Hematopoietic multipotent progenitor cell (in vitro differentiated cells): ENCODE measurements around the gene PRDX1. TPM values are rescaled to one million over a fixed set of nuclear protein-coding genes. Genes with fewer than 3 reads are reported as not detected.
A peak's percentile ranks its signal among the peaks of the same experiment; 100 is the strongest.

Experiments
- DNase-seq, 3 donors: peaks; one replicate each; pipeline ENCODE4 v3.0.0-alpha.2; 2011 to 2015; ENCODE audit warnings: low read depth in 2 of 3, low spot score in 2 of 3
- total RNA-seq: library from RNA; depleted of rRNA; stranded (reverse); fragments of >200 nt; gene quantifications from one replicate; pipeline ENCODE4 v1.2.3, GENCODE V29; 2012

PRDX1 gene
- 120 TPM for total RNA-seq

DNA sequence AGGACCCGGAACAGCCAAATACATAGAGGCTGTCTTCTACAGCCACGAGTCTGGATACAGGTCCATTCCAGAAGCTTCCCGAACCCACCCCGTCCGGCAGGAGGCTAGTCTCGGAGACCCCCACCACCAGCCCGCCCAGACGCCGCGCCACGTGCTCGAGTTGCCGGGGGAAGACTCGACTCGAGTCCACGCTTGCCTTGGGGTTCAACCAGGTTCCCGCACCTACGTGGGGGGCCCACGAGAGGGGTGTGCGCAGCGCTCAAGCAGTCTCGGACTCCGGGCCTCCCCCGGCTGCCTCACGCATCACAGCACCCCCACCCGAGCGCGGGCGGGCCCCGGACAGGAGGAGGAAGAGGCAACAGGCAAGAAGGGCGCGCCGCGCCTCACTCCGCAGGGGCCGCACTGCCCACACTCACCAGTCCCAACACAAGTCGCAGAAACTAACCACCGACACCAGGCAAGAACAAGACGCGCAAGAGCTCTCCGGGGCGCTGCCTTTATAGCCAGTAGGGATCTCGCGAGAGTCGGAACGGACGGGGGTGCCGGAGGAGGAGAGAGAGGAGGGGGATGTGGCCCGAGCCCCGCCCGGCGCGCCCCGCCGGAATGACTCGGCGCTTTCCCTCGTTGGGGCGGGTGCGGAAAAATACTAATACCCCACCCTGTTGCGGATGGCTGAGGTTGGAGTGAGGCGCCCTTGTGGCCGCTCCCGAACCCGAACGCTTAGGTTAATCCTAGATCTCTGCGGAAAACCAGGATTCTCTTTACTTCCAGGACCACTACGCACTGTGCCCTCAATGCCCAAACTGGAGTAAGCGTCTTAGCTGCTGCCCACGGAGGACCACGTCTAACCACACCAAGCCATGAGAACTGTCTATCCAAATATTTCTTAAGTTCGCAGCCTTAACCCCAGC lies at the start of gene PRDX1:
Gene PRDX1 (minus strand): TSS at position 472 of the 911 bp plus-strand sequence. CDS start 2,841 bp downstream, outside the sequence.
- DNase-seq: peak; percentile 95 to 99 (median 96)

DNA sequence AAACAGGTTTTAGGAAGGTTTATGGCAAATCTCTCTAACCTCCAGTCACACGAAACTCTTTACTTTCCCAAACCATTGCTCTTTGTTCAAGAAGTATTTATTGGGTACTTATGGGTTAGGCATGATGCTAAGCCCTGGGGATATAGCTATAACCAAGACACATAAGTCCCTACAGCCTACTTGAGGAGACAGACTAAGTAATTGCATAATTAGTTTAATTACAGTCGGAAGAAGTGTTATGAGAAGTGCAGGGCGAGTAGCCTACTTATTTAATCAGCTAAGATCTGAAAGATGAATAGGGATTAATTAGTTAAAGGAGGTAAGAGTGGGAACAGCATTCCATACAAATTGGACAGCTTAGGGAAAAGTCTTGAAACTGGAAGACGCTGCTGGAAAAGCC lies 48.9 kb upstream of the PRDX1 start:
- no peak for DNase-seq

DNA sequence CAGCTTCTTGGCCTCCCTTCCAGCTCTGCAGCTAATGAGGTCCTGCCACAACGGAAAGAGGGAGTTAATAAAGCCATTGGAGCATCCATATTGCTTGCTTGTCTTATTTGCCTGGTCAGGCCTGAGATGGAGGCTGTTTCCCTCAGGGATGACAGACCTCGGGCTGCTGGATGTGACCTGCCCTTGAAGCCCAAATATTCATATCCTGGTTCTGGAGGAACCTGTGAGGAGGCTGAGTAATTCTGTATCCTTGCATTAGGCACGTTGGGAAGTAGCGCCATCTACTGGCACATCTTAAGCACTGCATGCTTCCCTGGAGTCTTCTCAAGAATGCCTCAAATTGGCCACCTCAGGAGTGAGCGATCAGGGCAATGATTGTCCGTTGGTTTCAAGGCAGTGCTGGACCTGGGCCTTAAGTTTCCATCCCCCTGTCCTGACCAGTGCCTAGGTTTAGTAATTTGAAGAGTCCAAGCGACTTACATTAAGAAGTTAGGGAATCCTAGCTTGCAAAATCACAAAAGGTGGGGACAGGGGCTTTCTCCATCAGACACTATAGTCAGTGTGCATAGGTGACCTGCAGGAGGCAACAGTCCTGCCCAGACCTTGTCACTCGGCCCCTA lies 48.4 kb upstream of the PRDX1 start:
- peak; percentile 62 to 83 (median 70) for DNase-seq

DNA sequence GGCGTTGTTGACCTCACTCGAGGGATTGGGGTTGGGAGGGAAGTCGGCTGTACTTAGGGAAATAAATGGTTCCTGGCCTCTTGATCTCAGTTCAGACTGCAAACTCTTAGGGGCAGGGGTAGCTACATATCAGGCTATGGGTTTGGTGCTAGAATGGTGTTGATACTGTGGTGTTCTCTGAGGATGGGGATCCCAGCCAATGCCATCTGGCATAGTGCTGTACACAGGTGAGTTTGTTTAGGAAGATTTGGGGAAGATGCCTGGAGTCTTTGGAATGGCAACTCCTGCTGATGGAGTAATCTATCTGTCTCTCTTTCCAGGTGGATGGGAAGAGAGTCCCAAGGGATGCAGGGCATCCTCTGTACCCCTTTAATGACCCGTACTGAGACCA lies 47.9 kb upstream of the PRDX1 start:
- no peak for DNase-seq

DNA sequence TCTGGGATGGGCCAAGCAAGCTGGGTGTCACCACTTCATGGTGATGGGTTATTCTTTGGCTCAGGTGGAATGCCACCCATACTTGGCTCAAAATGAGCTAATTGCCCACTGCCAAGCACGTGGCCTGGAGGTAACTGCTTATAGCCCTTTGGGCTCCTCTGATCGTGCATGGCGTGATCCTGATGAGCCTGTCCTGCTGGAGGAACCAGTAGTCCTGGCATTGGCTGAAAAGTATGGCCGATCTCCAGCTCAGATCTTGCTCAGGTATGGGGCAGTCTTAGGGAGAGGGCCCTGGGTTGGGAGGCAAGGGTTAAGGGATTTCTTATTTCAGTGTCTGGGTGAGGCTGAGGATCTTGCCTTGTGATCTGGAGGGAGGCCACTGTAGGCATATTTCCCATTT lies 46.7 kb upstream of the PRDX1 start:
- no peak for DNase-seq

DNA sequence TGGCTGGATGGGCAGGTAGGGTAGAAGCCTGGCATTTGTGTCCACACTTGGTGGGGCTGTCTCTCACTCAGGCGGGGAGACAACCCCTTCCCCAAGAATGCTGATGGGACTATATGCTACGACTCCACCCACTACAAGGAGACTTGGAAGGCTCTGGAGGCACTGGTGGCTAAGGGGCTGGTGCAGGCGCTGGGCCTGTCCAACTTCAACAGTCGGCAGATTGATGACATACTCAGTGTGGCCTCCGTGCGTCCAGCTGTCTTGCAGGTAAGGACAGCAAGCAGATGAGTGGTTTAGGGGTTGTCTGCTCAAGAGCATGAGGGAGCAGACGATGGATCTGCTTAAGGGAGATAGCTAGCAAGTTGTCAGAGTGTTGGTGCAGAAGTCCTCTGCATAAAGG lies 46.2 kb upstream of the PRDX1 start:
- no peak for DNase-seq

DNA sequence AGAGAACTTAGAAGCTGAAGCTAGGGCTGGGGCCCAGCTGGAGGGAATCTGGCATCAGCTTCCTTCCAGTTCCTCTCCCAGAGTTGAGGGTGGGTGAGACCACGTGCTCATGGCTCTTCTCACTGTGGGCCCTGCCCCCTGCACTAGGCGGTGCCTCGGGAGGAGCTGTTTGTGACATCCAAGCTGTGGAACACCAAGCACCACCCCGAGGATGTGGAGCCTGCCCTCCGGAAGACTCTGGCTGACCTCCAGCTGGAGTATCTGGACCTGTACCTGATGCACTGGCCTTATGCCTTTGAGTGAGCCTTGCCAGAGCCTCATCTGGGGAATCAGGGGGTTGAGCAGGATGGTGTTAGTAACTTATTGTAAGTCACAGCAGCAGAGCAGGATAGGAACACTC lies 45.0 kb upstream of the PRDX1 start:
- DNase-seq: peak in 1 of 3 donors; percentile 29

DNA sequence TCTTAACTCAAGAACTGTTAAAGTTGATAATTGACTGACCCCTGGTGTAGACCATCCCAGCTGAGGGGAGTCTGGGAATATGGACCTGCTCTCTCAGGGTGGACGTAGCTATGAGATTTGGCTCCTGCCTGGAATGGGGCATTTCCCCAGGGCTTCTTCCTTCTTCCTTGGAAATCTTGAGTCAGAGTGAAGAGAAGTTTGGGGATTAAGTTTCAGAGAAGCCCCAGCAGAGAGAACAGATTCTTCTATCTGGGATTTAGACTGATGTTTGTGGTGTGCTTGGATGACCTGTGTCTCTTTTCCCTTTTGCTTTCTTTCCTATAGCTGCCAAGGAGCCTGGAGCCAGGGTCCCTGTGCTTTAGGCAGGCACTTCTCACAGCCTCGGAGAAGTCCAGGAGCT lies 42.2 kb upstream of the PRDX1 start:
- DNase-seq: no peak

DNA sequence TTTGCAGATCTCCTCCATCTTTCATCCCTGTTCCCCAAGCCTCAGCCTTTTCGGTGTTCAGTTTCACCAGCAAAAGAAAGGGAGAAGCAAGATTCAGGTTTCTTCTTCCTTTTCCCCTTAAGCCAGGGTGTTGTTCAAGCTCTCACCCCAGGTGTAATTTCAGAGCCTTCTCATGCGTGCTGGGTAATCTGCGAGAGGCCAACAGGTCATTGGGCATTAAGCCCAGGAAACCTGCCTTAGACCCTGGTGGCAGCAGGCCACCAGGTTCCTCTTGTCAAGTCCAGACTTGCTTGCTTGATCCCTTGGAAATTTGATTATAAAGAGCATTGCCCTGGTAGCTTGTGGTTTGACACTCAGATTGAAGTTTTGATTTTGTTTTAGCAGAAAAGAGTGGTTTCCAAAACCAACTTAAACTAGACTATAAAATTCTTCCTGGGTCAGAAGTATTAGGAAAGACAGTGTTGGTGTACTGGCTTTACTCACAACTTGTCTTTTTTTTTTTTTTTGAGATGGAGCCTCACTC lies 35.8 kb upstream of the PRDX1 start:
- DNase-seq: no peak

DNA sequence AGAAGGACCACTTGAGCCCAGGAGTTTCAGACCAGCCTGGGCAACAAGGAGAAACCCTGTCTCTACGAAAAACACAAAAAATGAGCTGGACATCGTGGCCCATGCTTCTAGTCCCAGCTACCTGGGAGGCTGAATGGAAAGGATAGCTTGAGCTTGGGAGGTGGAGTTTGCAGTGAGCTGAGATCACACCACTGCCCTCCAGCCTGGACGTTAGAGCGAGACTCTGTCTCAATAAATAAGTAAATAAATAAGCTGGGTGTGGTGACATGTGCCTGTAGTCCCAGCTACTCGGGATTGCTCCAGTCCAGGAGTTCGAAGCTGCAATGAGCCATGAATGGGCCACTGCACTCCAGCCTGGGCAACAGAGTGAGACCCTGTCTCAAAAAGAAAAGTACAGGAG lies 32.5 kb upstream of the PRDX1 start:
- DNase-seq: no peak

DNA sequence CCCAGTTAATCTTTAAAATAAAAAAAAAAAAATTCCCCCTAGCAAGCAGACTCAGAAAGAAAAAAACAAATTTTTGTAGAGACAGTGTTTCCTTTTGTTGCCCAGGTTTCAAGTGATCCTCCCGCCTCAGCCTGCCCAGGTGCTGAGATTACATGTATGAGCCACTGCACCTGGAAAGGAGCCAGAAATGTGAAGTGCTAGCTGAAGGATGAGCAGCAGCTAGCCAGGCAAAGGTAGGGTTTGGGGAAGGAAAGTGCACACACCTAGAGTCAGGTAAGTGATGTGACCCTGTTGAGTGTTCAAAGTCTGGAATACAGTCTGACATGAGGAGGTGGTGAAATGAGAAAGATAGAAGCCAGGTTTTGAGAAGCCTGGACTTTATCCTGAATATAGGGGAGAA lies 30.6 kb upstream of the PRDX1 start:
- no peak for DNase-seq

DNA sequence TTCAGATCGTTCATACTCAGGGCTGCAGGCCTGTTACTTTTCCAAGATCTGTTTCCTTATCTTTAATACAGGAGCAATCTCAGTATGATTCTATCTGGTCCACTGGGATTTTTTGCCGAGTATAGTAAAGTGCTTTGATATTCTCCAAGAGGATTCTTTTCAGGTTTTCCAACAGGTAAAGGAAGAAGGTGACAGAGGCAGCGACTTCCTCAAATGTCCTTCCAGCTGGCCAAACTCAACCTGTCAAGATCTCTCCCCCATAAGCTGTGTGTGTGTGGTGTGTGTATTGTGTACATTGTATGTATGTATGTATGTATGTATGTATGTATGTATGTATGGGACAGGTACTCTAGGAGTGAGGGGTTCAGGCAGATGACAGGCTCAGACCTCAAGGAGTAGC lies 30.0 kb upstream of the PRDX1 start:
- no peak for DNase-seq

DNA sequence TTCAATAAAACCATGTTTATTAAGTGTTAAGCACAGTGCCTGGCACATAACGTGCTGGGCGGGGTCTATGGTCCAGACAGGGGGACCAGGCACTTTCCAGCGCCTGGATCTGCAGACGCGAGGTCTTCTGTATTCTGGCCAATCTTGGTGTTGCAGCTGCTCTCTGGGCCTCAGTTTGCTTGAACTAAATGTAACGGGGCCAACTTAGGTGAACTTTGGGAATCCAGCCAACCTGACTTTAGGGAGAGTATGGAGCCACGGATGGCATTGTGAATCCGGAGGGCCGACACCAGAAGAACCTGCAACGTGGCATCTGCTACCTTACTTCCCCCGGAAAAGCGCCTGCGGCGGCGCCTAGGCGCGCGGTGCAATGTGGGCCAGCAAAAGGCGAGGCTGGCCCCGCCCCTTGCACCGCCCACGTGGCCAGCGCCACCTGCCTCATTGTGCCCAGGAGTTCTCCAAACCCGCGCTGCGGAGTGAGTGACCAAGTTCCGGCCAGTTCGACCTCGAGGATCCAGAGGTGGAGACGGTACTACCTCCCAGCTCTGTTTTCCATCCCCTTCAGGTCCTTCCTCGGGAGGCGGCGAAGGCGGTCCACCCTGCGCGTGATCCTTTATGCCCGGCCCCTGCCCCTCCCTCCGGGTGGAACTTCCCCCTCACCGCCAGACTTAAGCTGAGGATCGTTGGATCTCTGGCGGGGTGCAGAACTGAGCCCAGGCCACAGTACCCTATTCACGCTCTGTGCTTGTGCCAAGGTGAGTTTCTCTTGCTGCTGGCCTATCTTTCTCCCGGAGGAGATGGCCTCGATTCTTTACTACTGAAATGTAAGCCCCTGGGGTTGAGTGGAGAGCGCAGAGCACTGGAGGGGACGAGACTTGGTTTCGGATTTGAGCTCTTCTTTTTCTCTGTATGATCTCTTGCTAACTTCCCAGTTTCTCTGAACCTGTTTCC lies 29.0 kb upstream of the PRDX1 start, which contains the start of gene AKR1A1:
Gene AKR1A1 (plus strand): TSS at position 426 of the 951 bp plus-strand sequence. CDS start 10,969 bp downstream, outside the sequence.
- peak; percentile 81 to 92 (median 89) for DNase-seq

DNA sequence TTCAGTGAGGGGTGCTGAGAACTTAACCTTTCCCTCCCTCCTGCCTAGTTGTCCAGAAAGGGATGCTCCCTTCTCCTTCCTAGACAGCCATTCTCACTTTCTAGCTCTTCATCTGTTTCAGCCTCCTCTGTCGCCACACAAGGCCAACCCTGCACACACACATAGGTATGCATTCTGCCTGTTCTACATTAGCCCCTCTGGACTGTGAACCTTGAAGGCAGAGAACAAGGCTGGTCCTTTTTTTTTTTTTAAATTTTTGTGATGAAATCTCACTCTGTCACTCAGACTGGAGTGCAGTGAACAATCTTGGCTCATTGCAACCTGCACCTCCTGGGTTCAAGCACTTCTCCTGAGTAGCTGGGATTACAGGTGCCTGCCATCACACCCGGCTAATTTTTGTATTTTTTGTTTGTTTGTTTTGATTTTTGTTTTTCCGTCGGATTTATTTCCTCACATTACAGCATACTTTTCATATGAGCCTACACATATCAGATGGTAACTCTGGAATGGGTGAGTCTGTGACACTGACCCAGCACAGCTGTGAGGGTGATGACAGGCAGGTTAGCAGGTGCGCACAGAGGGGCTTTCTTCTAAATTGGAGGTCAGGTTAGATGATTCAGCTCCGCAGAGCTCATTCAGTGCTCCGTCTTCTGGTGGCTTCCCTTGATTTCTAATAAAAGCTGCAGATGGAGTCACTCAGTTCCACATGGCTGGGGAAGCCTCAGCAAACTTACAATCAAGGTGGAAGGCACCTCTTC lies 24.0 kb upstream of the PRDX1 start:
- no peak for DNase-seq

DNA sequence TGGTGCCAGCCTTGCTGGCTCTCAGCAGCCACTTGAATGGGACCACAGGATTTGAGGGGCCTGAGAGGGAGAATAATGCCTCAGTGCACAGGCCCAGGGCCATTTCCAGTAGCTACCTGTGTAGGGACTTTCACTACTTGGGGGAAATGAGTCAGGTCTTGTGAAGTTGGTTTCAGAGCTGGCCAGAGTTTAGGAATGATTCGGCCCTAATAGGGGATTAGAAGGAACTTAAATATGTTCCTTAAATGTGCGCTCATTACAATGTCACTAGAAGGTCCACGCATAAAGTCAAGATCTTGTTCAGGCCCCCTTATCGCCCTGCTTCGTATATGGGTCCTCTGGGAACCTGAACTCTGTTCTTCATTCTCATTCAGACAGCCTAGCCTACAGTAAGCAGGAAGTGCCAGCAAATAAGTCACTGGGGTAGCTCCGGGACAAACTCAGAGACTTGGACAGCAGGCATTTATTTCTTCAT lies 23.4 kb upstream of the PRDX1 start:
- DNase-seq: peak in 1 of 3 donors; percentile 24

DNA sequence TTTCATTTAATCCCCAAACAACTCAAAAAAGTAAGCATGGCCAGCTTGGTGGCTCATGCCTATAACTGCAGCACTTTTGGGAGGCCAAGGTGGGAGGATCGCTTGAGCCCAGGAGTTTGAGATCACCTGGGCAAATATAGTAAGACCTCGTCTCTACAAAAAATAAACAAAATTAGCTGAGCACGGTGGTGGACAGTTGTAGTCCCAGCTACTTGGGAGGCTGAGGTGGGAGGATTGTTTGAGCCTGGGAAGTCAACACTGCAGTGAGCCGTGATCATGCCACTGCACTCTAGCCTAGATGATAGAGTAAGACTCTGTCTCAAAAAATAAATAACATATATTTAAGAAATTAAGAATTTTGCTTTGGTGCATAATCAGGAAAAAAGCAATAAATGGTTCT lies 22.8 kb upstream of the PRDX1 start:
- no peak for DNase-seq

DNA sequence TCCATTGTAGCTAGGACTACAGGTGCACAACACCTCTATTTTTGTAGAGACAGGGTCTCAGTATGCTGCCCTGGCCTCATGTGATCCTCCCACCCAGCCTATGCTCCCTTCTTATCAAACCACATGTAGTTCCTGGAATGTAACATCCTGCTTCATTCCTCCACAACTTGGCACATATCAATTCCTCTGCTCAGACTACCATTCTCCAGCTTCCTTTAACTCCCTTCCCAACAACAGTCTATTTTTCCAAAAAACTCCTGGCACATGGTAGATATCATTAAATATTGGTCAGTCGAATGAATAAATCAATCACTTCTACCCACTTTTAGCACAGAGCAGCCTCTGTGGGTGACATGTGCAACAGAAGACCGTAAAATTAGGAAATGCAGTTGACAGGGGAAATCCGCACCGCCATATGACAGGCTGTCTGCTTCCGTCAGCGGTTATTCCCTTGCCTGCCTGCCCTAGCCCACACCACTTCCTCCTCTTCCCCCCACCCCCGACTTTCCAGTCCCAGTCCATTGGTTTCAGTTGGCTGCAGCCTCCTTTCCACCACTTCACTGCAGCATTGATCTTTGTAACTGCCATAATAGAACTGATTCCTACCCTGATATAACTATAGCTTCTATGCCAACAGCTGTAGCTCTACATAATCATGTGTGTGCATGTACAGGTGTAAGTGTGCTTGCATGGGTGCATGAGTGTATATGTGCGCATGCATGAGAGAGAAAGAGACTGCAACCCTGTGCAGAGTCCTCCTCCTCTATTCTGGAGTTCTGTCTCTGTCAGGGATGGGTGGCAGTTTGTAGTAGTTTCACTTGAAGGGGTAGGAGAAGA lies 22.1 kb upstream of the PRDX1 start:
- peak; percentile 50 to 94 (median 90) for DNase-seq

DNA sequence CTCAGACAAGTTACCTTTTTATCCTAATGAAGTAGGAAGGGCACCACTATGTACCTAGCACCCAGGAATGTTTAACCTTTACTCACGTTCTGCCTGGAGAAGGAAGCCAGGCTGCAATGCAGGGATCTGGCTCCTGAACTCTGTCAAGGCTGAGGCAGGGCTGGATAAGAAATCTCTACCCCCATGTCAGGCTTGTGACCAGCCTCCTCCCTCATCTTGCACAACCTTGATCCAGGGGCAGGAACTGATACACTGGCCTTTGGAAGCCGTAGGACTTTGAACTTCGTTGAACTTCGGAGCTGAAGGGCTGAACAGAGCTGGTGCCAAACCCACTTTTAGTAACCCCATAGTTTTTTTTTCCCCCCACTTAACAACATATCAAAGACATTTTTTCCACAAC lies 20.9 kb upstream of the PRDX1 start:
- DNase-seq: no peak

DNA sequence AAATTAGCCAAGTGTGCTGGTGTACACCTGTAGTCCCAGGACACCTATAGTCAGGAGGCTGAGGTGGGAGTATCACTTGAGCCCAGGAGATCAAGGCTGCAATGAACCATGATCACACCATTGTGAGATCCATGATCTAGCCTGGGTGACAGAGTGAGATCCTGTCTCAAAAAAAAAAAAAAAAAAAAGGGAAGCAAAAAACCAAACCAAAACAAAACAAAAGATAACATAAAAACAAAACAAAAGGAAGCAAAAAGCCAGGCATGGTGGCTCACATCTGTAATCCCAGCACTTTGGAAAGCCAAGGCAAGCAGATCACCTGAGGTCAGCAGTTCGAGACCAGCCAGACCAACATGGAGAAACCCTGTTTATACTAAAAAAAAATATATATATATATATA lies 19.5 kb upstream of the PRDX1 start:
- no peak for DNase-seq
